Nephron (organoid): ENCODE results near the gene CALML4.
"Not testable (repeated sequence)": the region's sequence is repeated elsewhere in the genome, so short reads cannot be mapped to it uniquely, and the experiment has no call there.

Source experiments
- H3K27ac Mint-ChIP-seq, 3 experiments: 2 replicates each; pipeline ENCODE4 v1.8.0; 2020; ENCODE audit warnings: mixed read lengths in 3 of 3, mild to moderate bottlenecking in 2 of 3, moderate library complexity in 1 of 3
- H3K27me3 Mint-ChIP-seq: 2 replicates; pipeline ENCODE4 v1.8.0; 2021; ENCODE audit warnings: low read depth, mild to moderate bottlenecking, moderate library complexity, mixed read lengths
- H3K36me3 Mint-ChIP-seq: 2 replicates; pipeline ENCODE4 v1.8.0; 2020; ENCODE audit warnings: low read depth, mixed read lengths
- H3K4me1 Mint-ChIP-seq: 2 replicates; pipeline ENCODE4 v1.8.0; 2020; ENCODE audit warnings: mixed read lengths
- H3K4me3 Mint-ChIP-seq, 3 experiments: 2 replicates each; pipeline ENCODE4 v1.8.0; 2020; ENCODE audit warnings: mild to moderate bottlenecking in 3 of 3, mixed read lengths in 3 of 3, moderate library complexity in 2 of 3
- H3K9me3 Mint-ChIP-seq: 2 replicates; pipeline ENCODE4 v1.8.0; 2020; ENCODE audit warnings: mixed read lengths
- CTCF ChIP-seq, 3 experiments: fragments of 200-600 bp; sonication (generic); IDR thresholded peaks; one replicate each; pipeline ENCODE4 v1.5.0; 2021; ENCODE audit warnings: antibody characterized with exemption in 3 of 3; ENCODE audit not compliant: unreplicated experiment in 3 of 3

The CALML4 gene

GRCh38 chr15:68173119-68173518 is 32.0 kb downstream of the CALML4 start:
- no peaks in the 10 kb centered on the region for H3K27me3 Mint-ChIP-seq
- H3K27ac Mint-ChIP-seq: no peak overlapping the region
- H3K9me3 Mint-ChIP-seq: no peaks in the 10 kb centered on the region
- no peak for TF ChIP-seq CTCF (IDR thresholded peaks at IDR 0.05; ENCODE audit: unreplicated experiment in 3 of 3)
- H3K4me1 Mint-ChIP-seq: no peaks in the 10 kb centered on the region
- no peak overlapping the region for H3K4me3 Mint-ChIP-seq
- peaks cover 51% of the 10 kb centered on the region for H3K36me3 Mint-ChIP-seq

GRCh38 chr15:68172037-68172436 is 33.1 kb downstream of the CALML4 start:
- not testable (repeated sequence) for H3K9me3 Mint-ChIP-seq, H3K4me1 Mint-ChIP-seq, H3K27me3 Mint-ChIP-seq, H3K27ac Mint-ChIP-seq, H3K4me3 Mint-ChIP-seq
- peaks cover 45% of the 10 kb centered on the region for H3K36me3 Mint-ChIP-seq

GRCh38 chr15:68166847-68167246 is 38.3 kb downstream of the CALML4 start:
- Mint-ChIP-seq H3K36me3 (peaks cover 41% of the 10 kb centered on the region), H3K9me3 (no peaks in the 10 kb centered on the region), H3K4me3 (no peak overlapping the region), H3K27ac (no peak overlapping the region), H3K27me3 (no peaks in the 10 kb centered on the region), H3K4me1 (no peaks in the 10 kb centered on the region)
- TF ChIP-seq CTCF (IDR thresholded peaks at IDR 0.05; ENCODE audit: unreplicated experiment in 3 of 3): no peak

- no peaks in the 10 kb centered on the region for H3K4me1 Mint-ChIP-seq
- H3K36me3 Mint-ChIP-seq: peaks cover 45% of the 10 kb centered on the region
- H3K9me3 Mint-ChIP-seq: peaks cover 8% of the 10 kb centered on the region
- no peak overlapping the region for H3K27ac Mint-ChIP-seq
- no peak overlapping the region for H3K4me3 Mint-ChIP-seq
- H3K27me3 Mint-ChIP-seq: no peaks in the 10 kb centered on the region
- TF ChIP-seq CTCF (IDR thresholded peaks at IDR 0.05; ENCODE audit: unreplicated experiment in 3 of 3): no peak
Observed at GRCh38 chr15:68163191-68163590, 41.9 kb downstream of the CALML4 start.

- no peaks in the 10 kb centered on the region for H3K27me3 Mint-ChIP-seq
- TF ChIP-seq CTCF (IDR thresholded peaks at IDR 0.05; ENCODE audit: unreplicated experiment in 3 of 3): no peak
- no peak overlapping the region for H3K4me3 Mint-ChIP-seq
- H3K9me3 Mint-ChIP-seq: peaks cover 8% of the 10 kb centered on the region
- no peak overlapping the region for H3K27ac Mint-ChIP-seq
- H3K36me3 Mint-ChIP-seq: peaks cover 37% of the 10 kb centered on the region
- no peaks in the 10 kb centered on the region for H3K4me1 Mint-ChIP-seq
Observed at GRCh38 chr15:68158046-68158628, 47.0 kb downstream of the CALML4 start.

GRCh38 chr15:68157074-68157473 is 48.1 kb downstream of the CALML4 start:
- TF ChIP-seq CTCF (IDR thresholded peaks at IDR 0.05; ENCODE audit: unreplicated experiment in 3 of 3): no peak
- Mint-ChIP-seq H3K4me1 (no peaks in the 10 kb centered on the region), H3K27me3 (no peaks in the 10 kb centered on the region), H3K27ac (no peak overlapping the region), H3K4me3 (no peak overlapping the region), H3K9me3 (peaks cover 8% of the 10 kb centered on the region), H3K36me3 (peaks cover 35% of the 10 kb centered on the region)
